ENCODE data around the gene POLK. TPM values are rescaled to one million over a fixed set of nuclear protein-coding genes. Genes with fewer than 3 reads are reported as not detected.

Gene POLK
- total and polyA plus RNA-seq, 4 donors = 3.7 to 20.6 (median 9.8) TPM

DNA sequence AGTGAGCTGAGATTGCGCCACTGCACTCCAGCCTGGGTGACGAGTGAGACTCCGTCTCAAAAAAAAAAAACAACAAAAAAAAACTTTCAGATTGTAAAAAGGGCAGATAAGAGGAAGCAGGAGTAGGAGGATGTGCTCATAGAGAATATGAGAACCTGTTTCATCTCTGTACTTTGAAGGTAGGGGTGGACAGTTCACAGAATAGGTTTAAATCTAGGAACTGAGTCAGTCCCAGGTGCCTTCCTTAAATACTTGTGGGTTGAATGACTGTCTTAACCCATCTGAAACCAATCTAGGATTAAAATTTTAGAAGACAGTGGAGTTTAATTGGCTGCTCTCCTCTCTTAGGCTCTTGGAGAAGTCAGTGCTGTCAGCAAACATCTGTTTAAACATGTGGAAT lies 12.4 kb downstream of the POLK start:
- no peak for DNase-seq (ENCODE audit: low spot score)
- H3K9ac ChIP-seq (ENCODE audit: low read depth in 1 of 2, low read length in 2 of 2) = no peak overlapping the region
- H3K4me3 ChIP-seq (ENCODE audit: low read depth in 1 of 3, low read length in 3 of 3) = no peak overlapping the region
- WGBS = 80% methylated on average over 3 of the region's 3 CpGs
- no peaks in the 10 kb centered on the region for H3K4me1 ChIP-seq (ENCODE audit: control insufficient read depth in 4 of 4, insufficient read depth in 4 of 4, low read length in 3 of 4)
- H3K36me3 ChIP-seq (ENCODE audit: control insufficient read depth in 4 of 4, insufficient read depth in 3 of 4, low read depth in 1 of 4, low read length in 3 of 4) = no peaks in the 10 kb centered on the region
- H3K9me3 ChIP-seq (ENCODE audit: control insufficient read depth in 4 of 4, low read length in 3 of 4) = no peaks in the 10 kb centered on the region
- no peaks in the 10 kb centered on the region for H3K27me3 ChIP-seq (ENCODE audit: control insufficient read depth in 4 of 4, insufficient read depth in 4 of 4, low read length in 3 of 4)
- TF ChIP-seq HNF4A (conservative IDR thresholded peaks at IDR 0.05) = no peak
- no peak for TF ChIP-seq RXRA (IDR thresholded peaks at IDR 0.05)
- no peak for TF ChIP-seq JUND (IDR thresholded peaks at IDR 0.05)
- no peak for TF ChIP-seq TAF1 (conservative IDR thresholded peaks at IDR 0.05)
- TF ChIP-seq FOXA1 (IDR thresholded peaks at IDR 0.05) = no peak
- TF ChIP-seq YY1 (IDR thresholded peaks at IDR 0.05) = no peak
- TF ChIP-seq EGR1 (IDR thresholded peaks at IDR 0.05; ENCODE audit: low read depth in 2 of 2) = no peak
- TF ChIP-seq GABPA (IDR thresholded peaks at IDR 0.05 in 1 of 2, conservative IDR thresholded peaks at IDR 0.05 in 1 of 2) = no peak
- TF ChIP-seq RAD21 (IDR thresholded peaks at IDR 0.05) = no peak
- TF ChIP-seq SP1 (IDR thresholded peaks at IDR 0.05) = no peak
- no peak for TF ChIP-seq NR2F2 (IDR thresholded peaks at IDR 0.05)
- TF ChIP-seq, protein P1, sequence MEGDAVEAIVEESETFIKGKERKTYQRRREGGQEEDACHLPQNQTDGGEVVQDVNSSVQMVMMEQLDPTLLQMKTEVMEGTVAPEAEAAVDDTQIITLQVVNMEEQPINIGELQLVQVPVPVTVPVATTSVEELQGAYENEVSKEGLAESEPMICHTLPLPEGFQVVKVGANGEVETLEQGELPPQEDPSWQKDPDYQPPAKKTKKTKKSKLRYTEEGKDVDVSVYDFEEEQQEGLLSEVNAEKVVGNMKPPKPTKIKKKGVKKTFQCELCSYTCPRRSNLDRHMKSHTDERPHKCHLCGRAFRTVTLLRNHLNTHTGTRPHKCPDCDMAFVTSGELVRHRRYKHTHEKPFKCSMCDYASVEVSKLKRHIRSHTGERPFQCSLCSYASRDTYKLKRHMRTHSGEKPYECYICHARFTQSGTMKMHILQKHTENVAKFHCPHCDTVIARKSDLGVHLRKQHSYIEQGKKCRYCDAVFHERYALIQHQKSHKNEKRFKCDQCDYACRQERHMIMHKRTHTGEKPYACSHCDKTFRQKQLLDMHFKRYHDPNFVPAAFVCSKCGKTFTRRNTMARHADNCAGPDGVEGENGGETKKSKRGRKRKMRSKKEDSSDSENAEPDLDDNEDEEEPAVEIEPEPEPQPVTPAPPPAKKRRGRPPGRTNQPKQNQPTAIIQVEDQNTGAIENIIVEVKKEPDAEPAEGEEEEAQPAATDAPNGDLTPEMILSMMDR (IDR thresholded peaks at IDR 0.05; ENCODE audit: low read depth, low read length, missing input control) = no peak
- TF ChIP-seq ZBTB33 (IDR thresholded peaks at IDR 0.05) = no peak
- TF ChIP-seq HNF4G (IDR thresholded peaks at IDR 0.05) = no peak
- TF ChIP-seq, protein P2, sequence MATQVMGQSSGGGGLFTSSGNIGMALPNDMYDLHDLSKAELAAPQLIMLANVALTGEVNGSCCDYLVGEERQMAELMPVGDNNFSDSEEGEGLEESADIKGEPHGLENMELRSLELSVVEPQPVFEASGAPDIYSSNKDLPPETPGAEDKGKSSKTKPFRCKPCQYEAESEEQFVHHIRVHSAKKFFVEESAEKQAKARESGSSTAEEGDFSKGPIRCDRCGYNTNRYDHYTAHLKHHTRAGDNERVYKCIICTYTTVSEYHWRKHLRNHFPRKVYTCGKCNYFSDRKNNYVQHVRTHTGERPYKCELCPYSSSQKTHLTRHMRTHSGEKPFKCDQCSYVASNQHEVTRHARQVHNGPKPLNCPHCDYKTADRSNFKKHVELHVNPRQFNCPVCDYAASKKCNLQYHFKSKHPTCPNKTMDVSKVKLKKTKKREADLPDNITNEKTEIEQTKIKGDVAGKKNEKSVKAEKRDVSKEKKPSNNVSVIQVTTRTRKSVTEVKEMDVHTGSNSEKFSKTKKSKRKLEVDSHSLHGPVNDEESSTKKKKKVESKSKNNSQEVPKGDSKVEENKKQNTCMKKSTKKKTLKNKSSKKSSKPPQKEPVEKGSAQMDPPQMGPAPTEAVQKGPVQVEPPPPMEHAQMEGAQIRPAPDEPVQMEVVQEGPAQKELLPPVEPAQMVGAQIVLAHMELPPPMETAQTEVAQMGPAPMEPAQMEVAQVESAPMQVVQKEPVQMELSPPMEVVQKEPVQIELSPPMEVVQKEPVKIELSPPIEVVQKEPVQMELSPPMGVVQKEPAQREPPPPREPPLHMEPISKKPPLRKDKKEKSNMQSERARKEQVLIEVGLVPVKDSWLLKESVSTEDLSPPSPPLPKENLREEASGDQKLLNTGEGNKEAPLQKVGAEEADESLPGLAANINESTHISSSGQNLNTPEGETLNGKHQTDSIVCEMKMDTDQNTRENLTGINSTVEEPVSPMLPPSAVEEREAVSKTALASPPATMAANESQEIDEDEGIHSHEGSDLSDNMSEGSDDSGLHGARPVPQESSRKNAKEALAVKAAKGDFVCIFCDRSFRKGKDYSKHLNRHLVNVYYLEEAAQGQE (IDR thresholded peaks at IDR 0.05) = no peak
- TF ChIP-seq, protein P3, sequence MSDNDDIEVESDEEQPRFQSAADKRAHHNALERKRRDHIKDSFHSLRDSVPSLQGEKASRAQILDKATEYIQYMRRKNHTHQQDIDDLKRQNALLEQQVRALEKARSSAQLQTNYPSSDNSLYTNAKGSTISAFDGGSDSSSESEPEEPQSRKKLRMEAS (IDR thresholded peaks at IDR 0.05) = no peak
- TF ChIP-seq FOXA2 (IDR thresholded peaks at IDR 0.05) = no peak
- no peak overlapping the region for H3K27ac ChIP-seq (ENCODE audit: low read depth in 1 of 2, low read length in 2 of 2)

- no peaks in the 10 kb centered on the region for H3K36me3 ChIP-seq (ENCODE audit: control insufficient read depth in 4 of 4, insufficient read depth in 3 of 4, low read depth in 1 of 4, low read length in 3 of 4)
- no peak overlapping the region for H3K9ac ChIP-seq (ENCODE audit: low read depth in 1 of 2, low read length in 2 of 2)
- H3K4me1 ChIP-seq (ENCODE audit: control insufficient read depth in 4 of 4, insufficient read depth in 4 of 4, low read length in 3 of 4) = no peaks in the 10 kb centered on the region
- H3K9me3 ChIP-seq (ENCODE audit: control insufficient read depth in 4 of 4, low read length in 3 of 4) = no peaks in the 10 kb centered on the region
- no peak overlapping the region for H3K27ac ChIP-seq (ENCODE audit: low read depth in 1 of 2, low read length in 2 of 2)
- no peak overlapping the region for H3K4me3 ChIP-seq (ENCODE audit: low read depth in 1 of 3, low read length in 3 of 3)
- DNase-seq (ENCODE audit: low spot score) = no peak
- H3K27me3 ChIP-seq (ENCODE audit: control insufficient read depth in 4 of 4, insufficient read depth in 4 of 4, low read length in 3 of 4) = no peaks in the 10 kb centered on the region
- 94% methylated on average over 1 of the region's 1 CpG for WGBS
- TF ChIP-seq EGR1 (IDR thresholded peaks at IDR 0.05; ENCODE audit: low read depth in 2 of 2) (no peak), NR2F2 (IDR thresholded peaks at IDR 0.05) (no peak), RXRA (IDR thresholded peaks at IDR 0.05) (no peak), HNF4G (IDR thresholded peaks at IDR 0.05) (no peak), FOXA1 (IDR thresholded peaks at IDR 0.05) (no peak)
- TF ChIP-seq, protein P1 (IDR thresholded peaks at IDR 0.05; ENCODE audit: low read depth, low read length, missing input control) = no peak
- TF ChIP-seq, protein P4, sequence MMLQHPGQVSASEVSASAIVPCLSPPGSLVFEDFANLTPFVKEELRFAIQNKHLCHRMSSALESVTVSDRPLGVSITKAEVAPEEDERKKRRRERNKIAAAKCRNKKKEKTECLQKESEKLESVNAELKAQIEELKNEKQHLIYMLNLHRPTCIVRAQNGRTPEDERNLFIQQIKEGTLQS (IDR thresholded peaks at IDR 0.05) = no peak
- TF ChIP-seq, protein P2 (IDR thresholded peaks at IDR 0.05) = no peak
These were observed 12.9 kb downstream of the POLK start for GRCh38 chr5:75524591-75524990.
